Measurements from ENCODE around the gene RRM2.

- no peak for TF ChIP-seq CTCF (IDR thresholded peaks at IDR 0.05; ENCODE audit: insufficient read depth, low read length)
- TF ChIP-seq REST (IDR thresholded peaks at IDR 0.05; ENCODE audit: insufficient replicate concordance, low read depth) = no peak
- TF ChIP-seq POLR2AphosphoS5 (IDR thresholded peaks at IDR 0.05; ENCODE audit: low read depth) = no peak
These were observed 42.1 kb downstream of the RRM2 start for GRCh38 chr2:10164601-10165000.
